Measurements from ENCODE around the gene EML5. TPM values are rescaled to one million over a fixed set of nuclear protein-coding genes. Genes with fewer than 3 reads are reported as not detected.

Gene EML5
- total RNA-seq, 2 experiments from 2014 or later, result 2.2 to 2.9 TPM

DNA sequence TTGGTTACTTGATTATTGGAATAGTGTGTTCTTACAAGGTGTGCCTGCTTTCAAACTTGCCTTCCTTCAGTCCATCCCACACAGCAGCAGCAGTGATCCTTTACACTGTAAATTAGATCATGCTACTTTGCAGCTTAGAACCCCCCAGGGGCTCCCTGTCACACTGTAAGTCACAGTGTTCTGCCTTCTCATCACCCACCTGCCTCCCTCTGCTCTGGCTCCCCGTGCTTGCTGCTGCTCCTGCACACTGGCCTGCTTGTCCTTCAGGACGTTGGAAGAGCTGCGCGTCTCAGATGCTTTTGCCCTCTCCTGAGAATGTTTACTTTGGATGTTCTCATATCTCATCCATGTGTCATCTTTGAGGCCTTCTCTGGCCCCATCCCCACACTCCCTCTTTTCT is 202.6 kb downstream of the EML5 start:
- POLR2A ChIA-PET, result no interaction called here
- Mint-ChIP-seq H3K9me3 (no peaks in the 10 kb centered on the region), H3K27ac (no peak overlapping the region), H3K4me3 (no peak overlapping the region), H3K4me1 (no peaks in the 10 kb centered on the region), H3K27me3 (no peaks in the 10 kb centered on the region), H3K36me3 (peaks cover 21% of the 10 kb centered on the region)
- DNase-seq (no peak), ATAC-seq (ENCODE audit: low read depth) (no peak)

DNA sequence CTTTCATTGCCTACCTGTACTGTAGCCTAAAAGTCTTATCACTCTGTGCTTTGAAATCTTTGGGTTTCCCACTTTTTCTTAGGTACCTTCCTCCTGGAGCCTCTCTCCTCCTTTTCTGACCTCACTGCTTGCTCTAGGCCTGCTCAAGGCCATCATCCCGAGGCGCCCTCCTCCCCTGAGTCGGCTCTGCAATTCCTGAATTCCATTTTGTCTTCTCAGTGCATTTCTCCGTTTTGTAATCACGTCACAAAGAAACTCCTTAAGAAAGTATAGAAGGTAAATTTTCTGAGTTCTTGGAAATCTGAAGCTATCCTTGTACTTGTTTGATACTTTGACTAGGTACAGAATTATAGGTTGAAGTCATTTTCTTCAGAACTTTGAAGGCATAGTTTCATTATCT is 204.7 kb downstream of the EML5 start:
- no peaks in the 10 kb centered on the region for H3K4me1 Mint-ChIP-seq
- ATAC-seq (ENCODE audit: low read depth) (no peak), DNase-seq (no peak)
- POLR2A ChIA-PET, result no interaction called here
- H3K36me3 Mint-ChIP-seq, result peaks cover 28% of the 10 kb centered on the region
- no peak overlapping the region for H3K27ac Mint-ChIP-seq
- H3K9me3 Mint-ChIP-seq, result no peaks in the 10 kb centered on the region
- H3K4me3 Mint-ChIP-seq, result no peak overlapping the region
- H3K27me3 Mint-ChIP-seq, result no peaks in the 10 kb centered on the region

DNA sequence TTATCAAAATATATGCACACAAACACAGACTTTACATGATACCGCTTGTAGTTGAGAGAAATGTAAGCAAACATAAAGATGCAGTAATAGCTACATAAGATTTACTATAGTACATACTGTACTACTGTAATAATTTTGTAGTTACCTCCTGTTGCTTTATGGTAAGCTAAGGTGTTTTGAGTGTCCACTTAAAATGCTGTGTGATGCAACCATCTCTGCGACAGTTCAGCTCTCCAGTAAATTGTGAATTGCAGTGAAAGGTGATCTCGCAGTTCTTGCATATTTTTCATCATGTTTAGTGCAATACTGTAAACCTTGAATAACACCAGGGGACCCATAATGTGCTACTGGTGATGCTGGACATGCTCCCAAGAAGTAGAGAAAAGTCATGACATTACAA is 208.3 kb downstream of the EML5 start:
- H3K36me3 Mint-ChIP-seq, result peaks cover 42% of the 10 kb centered on the region
- POLR2A ChIA-PET, result no interaction called here

DNA sequence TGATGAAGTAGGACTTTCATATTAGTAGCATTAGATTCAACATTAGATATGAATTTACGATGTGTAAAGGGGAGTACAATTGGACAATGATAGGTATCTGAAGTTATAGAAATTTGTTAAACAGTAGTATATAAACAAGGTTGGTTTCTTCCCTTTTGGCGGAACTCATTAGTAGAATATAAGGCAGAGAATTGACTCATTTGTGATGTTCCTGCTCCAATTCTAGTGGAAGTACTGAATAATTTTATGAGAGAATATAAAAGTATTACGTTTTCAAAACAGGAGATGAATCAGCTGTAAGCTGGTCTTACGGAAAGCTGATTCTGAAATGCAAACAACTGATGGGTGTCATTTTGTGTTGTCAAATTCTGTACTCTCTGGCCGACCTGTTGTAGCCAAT is 216.5 kb downstream of the EML5 start:
- no peak overlapping the region for H3K27ac Mint-ChIP-seq
- H3K27me3 Mint-ChIP-seq, result no peaks in the 10 kb centered on the region
- peaks cover 34% of the 10 kb centered on the region for H3K36me3 Mint-ChIP-seq
- no peaks in the 10 kb centered on the region for H3K4me1 Mint-ChIP-seq
- H3K9me3 Mint-ChIP-seq, result no peaks in the 10 kb centered on the region
- DNase-seq, result no peak
- no peak overlapping the region for H3K4me3 Mint-ChIP-seq
- POLR2A ChIA-PET, result no interaction called here
- ATAC-seq (ENCODE audit: low read depth), result no peak

More for the DNA sequence above, 208.3 kb downstream of the EML5 start:
- no peak overlapping the region for H3K4me3 Mint-ChIP-seq
- DNase-seq (no peak), ATAC-seq (ENCODE audit: low read depth) (no peak)
- H3K27me3 Mint-ChIP-seq, result no peaks in the 10 kb centered on the region
- H3K9me3 Mint-ChIP-seq, result no peaks in the 10 kb centered on the region
- no peak overlapping the region for H3K27ac Mint-ChIP-seq
- no peaks in the 10 kb centered on the region for H3K4me1 Mint-ChIP-seq

DNA sequence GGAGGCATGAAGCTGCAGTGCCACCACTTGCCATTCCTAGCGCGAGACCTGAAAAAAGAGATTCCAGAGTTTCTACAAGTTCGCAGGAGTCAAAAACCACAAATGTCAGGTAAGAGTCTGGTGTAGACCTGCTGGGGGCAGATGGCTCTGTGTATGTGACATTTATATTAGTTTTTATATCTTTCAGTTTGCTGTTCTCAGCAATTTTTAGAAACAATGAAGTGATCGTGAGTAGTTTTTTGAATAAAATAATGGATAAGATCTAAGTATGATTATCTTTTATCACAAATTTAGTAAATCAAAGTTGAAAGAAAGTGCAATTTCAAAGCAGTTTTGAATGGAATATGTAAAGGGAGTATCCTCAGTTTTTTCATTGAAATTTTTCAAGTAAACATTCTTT is 220.6 kb downstream of the EML5 start:
- peaks cover 4% of the 10 kb centered on the region for H3K9me3 Mint-ChIP-seq
- POLR2A ChIA-PET, result no interaction called here
- ATAC-seq (ENCODE audit: low read depth), result no peak
- H3K27ac Mint-ChIP-seq, result no peak overlapping the region
- DNase-seq, result no peak
- H3K4me3 Mint-ChIP-seq, result no peak overlapping the region
- H3K4me1 Mint-ChIP-seq, result no peaks in the 10 kb centered on the region
- no peaks in the 10 kb centered on the region for H3K27me3 Mint-ChIP-seq
- peaks cover 35% of the 10 kb centered on the region for H3K36me3 Mint-ChIP-seq

DNA sequence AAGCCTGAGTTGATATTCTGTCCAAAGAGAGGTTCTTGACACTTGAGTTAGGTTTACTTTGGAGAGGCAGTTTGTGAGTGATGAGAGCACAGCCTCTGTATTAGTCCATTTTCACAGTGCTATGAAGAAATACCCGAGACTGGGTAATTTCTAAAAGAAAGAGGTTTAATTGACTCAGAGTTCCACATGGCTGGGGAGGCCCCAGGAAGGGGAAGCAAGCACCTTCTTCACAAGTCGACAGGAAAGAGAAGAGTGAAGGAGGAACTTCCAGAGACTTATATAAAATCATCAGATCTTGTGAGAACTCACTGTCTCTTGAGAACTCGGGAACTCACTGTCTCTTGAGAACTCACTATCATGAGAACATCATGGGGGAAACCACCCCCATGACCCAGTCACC is 224.6 kb downstream of the EML5 start:
- H3K4me3 Mint-ChIP-seq, result no peak overlapping the region
- H3K9me3 Mint-ChIP-seq, result peaks cover 4% of the 10 kb centered on the region
- no peaks in the 10 kb centered on the region for H3K27me3 Mint-ChIP-seq
- H3K4me1 Mint-ChIP-seq, result peaks cover 9% of the 10 kb centered on the region
- no peak for DNase-seq
- no peak for ATAC-seq (ENCODE audit: low read depth)
- H3K27ac Mint-ChIP-seq, result no peak overlapping the region
- peaks cover 36% of the 10 kb centered on the region for H3K36me3 Mint-ChIP-seq
- POLR2A ChIA-PET, result no interaction called here

DNA sequence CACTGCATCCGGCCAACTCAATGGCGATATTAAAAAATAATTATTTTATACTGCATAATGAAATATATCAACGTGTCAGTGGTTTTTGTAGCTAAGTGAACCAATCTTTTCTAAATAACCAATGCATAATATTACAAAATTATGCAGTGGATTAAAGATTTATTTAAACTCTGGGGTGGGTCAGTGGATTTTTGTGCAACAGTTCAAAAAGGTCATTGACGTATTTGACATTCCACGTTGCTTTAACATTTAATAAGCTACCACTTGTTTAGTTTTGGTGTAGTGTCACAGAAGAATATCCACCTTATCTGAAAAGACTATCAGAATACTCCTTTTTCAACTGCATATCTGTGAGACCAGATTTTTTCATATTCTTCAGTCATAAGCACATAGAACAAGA is 227.3 kb downstream of the EML5 start:
- Mint-ChIP-seq H3K27me3 (peaks cover 7% of the 10 kb centered on the region), H3K4me1 (peaks cover 15% of the 10 kb centered on the region), H3K4me3 (no peak overlapping the region), H3K36me3 (peaks cover 25% of the 10 kb centered on the region), H3K9me3 (peaks cover 4% of the 10 kb centered on the region), H3K27ac (no peak overlapping the region)
- ATAC-seq (ENCODE audit: low read depth) (no peak), DNase-seq (no peak)
- POLR2A ChIA-PET, result no interaction called here

DNA sequence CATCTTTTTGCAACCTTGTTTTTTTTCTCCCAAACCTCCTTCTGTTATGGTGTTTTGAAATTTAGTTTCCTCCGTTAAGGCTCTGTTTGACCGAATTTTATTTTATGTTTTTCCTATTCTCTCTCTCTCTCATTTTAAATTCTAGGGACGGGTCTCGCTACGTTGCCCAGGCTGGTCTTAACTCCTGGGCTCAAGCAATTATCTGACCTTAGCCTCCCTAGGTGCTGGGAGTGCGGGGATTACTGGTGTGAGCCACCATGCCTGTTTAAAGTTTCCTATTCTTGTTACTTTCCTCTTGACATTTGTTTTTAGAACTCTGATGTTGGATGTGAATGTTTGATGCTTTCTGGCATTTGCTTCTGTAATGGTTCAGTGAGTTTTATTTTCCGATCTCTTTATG is 228.9 kb downstream of the EML5 start:
- Mint-ChIP-seq H3K27ac (peak overlapping the region; percentile 80), H3K4me3 (peak overlapping the region; percentile 90), H3K9me3 (peaks cover 4% of the 10 kb centered on the region), H3K4me1 (peaks cover 16% of the 10 kb centered on the region), H3K27me3 (peaks cover 12% of the 10 kb centered on the region), H3K36me3 (peaks cover 20% of the 10 kb centered on the region)
- ATAC-seq (ENCODE audit: low read depth), result no peak
- DNase-seq, result no peak
- POLR2A ChIA-PET, result no interaction called here

DNA sequence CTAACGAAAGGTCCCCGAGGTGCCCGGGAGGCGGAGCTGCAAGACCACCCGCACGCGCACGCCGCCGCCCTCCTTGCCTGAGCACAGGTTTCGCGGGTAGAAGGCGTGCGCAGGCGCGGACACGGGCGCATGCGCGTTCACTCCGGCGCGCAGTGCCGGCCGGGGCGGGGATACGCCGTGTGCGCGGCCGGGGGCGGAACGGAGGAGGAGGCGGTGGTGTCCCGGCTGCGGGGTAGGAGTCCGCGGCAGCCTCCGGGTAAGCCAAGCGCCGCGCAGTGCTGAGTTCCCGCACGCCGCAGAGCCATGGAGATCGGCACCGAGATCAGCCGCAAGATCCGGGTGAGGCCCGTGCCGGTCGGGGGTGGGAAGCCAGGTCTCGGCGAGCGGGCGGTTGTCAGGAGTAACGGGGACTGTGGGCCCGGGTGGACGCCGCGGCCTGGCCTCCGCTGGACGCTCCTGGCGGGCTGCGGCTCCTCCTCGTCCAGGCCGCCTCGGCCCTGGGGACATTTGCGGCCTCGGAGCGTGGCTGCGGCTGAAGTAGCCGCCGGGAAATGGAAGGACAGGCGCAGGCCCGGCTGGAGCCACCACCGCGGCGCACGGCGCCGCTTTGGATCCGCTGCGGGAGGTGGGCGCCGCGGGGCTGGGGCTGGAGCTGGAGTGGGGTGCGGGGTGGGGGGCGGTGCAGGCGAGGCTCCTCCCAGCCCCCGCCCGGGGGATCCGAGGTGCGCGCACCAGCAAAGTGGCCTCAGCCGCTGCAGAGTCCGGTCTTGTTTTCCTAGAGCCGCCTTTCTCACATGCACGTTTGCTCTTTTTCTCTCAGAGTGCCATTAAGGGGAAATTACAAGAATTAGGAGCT is 229.7 kb downstream of the EML5 start, which contains the start of gene ZC3H14:
ZC3H14 (plus strand) TSS at position 207 of the 856 bp plus-strand sequence; CDS start at position 304, 97 bp downstream.
- peak; percentile 93 for DNase-seq
- H3K36me3 Mint-ChIP-seq, result peaks cover 13% of the 10 kb centered on the region
- peak; percentile 97 for ATAC-seq (ENCODE audit: low read depth)
- peaks cover 2% of the 10 kb centered on the region for H3K9me3 Mint-ChIP-seq
- peaks cover 18% of the 10 kb centered on the region for H3K4me1 Mint-ChIP-seq
- peak within 1 kb of the TSS; percentile 91 for H3K27ac Mint-ChIP-seq
- H3K27me3 Mint-ChIP-seq, result peaks cover 14% of the 10 kb centered on the region
- H3K4me3 Mint-ChIP-seq, result peak within 1 kb of the TSS; percentile 90
- POLR2A ChIA-PET, result no interaction called here

DNA sequence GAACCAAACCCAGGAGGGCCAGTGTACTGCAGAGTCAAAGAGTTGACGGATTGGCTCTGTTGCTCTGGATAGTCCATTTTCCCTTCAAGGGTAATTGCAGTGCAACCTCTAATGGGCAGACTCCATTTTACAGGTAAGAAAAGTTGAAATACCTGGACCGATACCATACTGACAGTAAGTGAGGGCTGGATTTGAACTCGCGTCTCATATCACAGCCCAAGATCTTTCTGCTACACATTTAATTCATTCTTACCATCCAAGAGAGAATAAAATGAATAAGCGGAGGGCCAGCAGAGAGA is 230.3 kb downstream of the EML5 start:
- no peaks in the 10 kb centered on the region for H3K9me3 Mint-ChIP-seq
- ATAC-seq (ENCODE audit: low read depth), result no peak
- H3K4me1 Mint-ChIP-seq, result peaks cover 22% of the 10 kb centered on the region
- DNase-seq, result no peak
- peak overlapping the region; percentile 91 for H3K27ac Mint-ChIP-seq
- peaks cover 19% of the 10 kb centered on the region for H3K27me3 Mint-ChIP-seq
- H3K4me3 Mint-ChIP-seq, result peak overlapping the region; percentile 90
- POLR2A ChIA-PET, result no interaction called here
- peaks cover 9% of the 10 kb centered on the region for H3K36me3 Mint-ChIP-seq

Other genes with a start within 250 kb of the EML5 start
- not detected for gene PTPN21, start 237.9 kb downstream of the EML5 start, total RNA-seq
- 10 to 100 TPM; 43.3 to 46.8 TPM for gene ZC3H14, start 229.9 kb downstream of the EML5 start, total RNA-seq
- 1 to 10 TPM; 1.3 to 2.2 TPM for gene TTC8, start 31.7 kb upstream of the EML5 start, total RNA-seq